Gastroesophageal sphincter (tissue), 4 donors: ENCODE measurements around the gene GTF3A. TPM values are rescaled to one million over a fixed set of nuclear protein-coding genes. Genes with fewer than 3 reads are reported as not detected.

Experiments
- ATAC-seq: fragments of 150-250 bp; one replicate; pipeline ENCODE4 v1.9.1; 2016; ENCODE audit warnings: mild to moderate bottlenecking, moderate library complexity
- H3K27ac ChIP-seq, 4 donors: fragments of 200-600 bp; sonication (generic) in 3 of 4; 1 replicate in 3 of 4; 2 replicates in 1 of 4; pipeline ENCODE4 v1.5.1; 2016 to 2019
- H3K27me3 ChIP-seq: fragments of 200-600 bp; sonication (generic); one replicate; pipeline ENCODE4 v1.5.1; 2019
- H3K36me3 ChIP-seq, 2 donors: fragments of 200-600 bp; sonication (generic); one replicate each; pipeline ENCODE4 v1.5.1; 2019; ENCODE audit warnings: control low read depth in 1 of 2
- H3K4me1 ChIP-seq, 3 donors: fragments of 200-600 bp; sonication (generic); 1 replicate in 2 of 3; 2 replicates in 1 of 3; pipeline ENCODE4 v1.5.1; 2016 to 2019; ENCODE audit warnings: control low read depth in 2 of 3
- H3K4me3 ChIP-seq, 2 donors: fragments of 200-600 bp; sonication (generic); one replicate each; pipeline ENCODE4 v1.5.1; 2019; ENCODE audit warnings: mild to moderate bottlenecking in 1 of 2, moderate library complexity in 1 of 2
- H3K9me3 ChIP-seq, 3 donors: fragments of 200-600 bp; sonication (generic); one replicate each; pipeline ENCODE4 v1.5.1; 2017 to 2019; ENCODE audit warnings: control low read depth in 2 of 3
- EP300 ChIP-seq: sonication (generic); formaldehyde crosslinking; IDR thresholded peaks from one replicate; pipeline ENCODE4 v1.6.1; 2017; ENCODE audit warnings: antibody characterized with exemption, mild to moderate bottlenecking
- POLR2A ChIP-seq, 2 donors: fragments of 450-650 bp; IDR thresholded peaks; one replicate each; pipeline ENCODE4 v1.6.1; 2017; ENCODE audit warnings: antibody characterized with exemption in 2 of 2, mild to moderate bottlenecking in 2 of 2, moderate library complexity in 1 of 2
- POLR2AphosphoS5 ChIP-seq: sonication (generic); formaldehyde crosslinking; IDR thresholded peaks from one replicate; pipeline ENCODE4 v1.6.1; 2017; ENCODE audit warnings: antibody characterized with exemption
- WGBS, 2 donors: methylation state at CpG; one replicate each; pipeline ENCODE4 v1.1.5; 2018; ENCODE audit warnings: low coverage in 1 of 2; 5-methylcytosine and 5-hydroxymethylcytosine counted together
- total RNA-seq, 4 donors: library from RNA; depleted of rRNA; stranded (reverse); fragments of >200 nt; gene quantifications; one replicate each; pipeline ENCODE4 v1.1.0, GENCODE V29; 2016
- TF ChIP-seq, protein P1 (sequence below), 4 experiments: fragments of 200-600 bp in 2 of 4; fragments of 450-650 bp in 2 of 4; sonication (generic) in 1 of 4; IDR thresholded peaks; one replicate each; pipeline ENCODE4 v1.5.1; 2017 to 2019; ENCODE audit warnings: antibody characterized with exemption in 4 of 4, mild to moderate bottlenecking in 2 of 4, moderate library complexity in 2 of 4

GTF3A gene
- total RNA-seq, 4 donors from 2014 or later = 90.5 to 151 (median 120) TPM

DNA sequence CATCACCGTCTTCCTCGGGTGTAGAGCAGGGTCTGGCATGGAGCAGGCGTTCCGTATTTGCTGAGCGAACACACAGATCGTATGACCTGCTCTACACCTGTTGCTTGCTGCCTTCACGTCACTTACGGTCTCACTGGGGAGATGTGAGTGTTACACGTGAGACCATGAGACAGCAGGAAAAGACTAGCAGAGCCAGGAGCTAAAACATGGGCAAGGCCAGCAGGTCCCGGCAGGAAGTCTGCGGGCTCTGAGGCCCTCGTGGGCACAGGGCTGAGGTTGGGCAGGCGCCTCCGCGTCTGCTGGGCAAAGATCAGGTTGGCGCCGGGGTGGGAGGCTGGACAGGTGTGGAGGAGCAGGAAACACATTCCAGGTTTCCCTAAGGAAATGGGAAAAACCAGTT is 19.7 kb upstream of the GTF3A start:
- Histone ChIP-seq H3K9me3 (no peaks in the 10 kb centered on the region), H3K27me3 (peaks cover 6% of the 10 kb centered on the region), H3K27ac (no peak overlapping the region), H3K36me3 (no peaks in the 10 kb centered on the region), H3K4me3 (no peak overlapping the region), H3K4me1 (peaks cover 0 to 19% (median 11%) of the 10 kb centered on the region in 3 donors)
- ATAC-seq = no peak
- WGBS, 2 donors = 89 to 94% methylated on average over 12 of the region's 17 CpGs
- TF ChIP-seq POLR2AphosphoS5 (no peak), POLR2A (IDR thresholded peaks at IDR 0.05) (no peak), EP300 (no peak)
- TF ChIP-seq, protein P1, sequence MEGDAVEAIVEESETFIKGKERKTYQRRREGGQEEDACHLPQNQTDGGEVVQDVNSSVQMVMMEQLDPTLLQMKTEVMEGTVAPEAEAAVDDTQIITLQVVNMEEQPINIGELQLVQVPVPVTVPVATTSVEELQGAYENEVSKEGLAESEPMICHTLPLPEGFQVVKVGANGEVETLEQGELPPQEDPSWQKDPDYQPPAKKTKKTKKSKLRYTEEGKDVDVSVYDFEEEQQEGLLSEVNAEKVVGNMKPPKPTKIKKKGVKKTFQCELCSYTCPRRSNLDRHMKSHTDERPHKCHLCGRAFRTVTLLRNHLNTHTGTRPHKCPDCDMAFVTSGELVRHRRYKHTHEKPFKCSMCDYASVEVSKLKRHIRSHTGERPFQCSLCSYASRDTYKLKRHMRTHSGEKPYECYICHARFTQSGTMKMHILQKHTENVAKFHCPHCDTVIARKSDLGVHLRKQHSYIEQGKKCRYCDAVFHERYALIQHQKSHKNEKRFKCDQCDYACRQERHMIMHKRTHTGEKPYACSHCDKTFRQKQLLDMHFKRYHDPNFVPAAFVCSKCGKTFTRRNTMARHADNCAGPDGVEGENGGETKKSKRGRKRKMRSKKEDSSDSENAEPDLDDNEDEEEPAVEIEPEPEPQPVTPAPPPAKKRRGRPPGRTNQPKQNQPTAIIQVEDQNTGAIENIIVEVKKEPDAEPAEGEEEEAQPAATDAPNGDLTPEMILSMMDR (IDR thresholded peaks at IDR 0.05) = no peak

DNA sequence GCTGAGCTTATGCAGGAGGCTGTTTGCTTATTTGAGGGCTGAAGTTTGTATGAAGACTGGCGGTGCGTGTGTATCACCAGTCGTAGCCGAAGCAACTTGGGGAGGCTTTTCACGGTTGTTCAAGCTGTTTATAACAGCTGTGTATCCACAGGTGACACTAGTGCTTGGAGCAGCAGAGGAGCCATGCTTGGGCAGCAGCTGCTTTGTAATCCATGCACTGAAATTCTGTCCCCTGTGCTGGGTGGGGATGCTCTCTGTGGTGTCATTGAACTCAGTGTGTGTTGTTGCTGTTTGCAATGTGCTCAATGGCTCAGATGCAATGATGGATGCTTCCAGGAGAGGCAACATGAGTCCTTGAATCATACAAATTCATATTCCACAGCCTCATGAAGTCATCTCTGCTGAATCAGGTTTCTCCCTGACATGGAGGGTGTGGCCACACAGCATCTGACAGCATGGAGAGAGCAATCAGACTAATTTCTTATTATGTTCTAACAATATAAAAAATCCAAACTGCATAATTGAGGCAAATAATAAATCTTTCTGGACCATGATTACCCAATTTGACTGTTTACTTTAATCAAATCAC is 18.8 kb upstream of the GTF3A start:
- H3K4me1 ChIP-seq = peaks cover 0 to 19% (median 11%) of the 10 kb centered on the region in 3 donors
- no peak overlapping the region for H3K27ac ChIP-seq
- no peak for TF ChIP-seq EP300
- TF ChIP-seq, protein P1 (IDR thresholded peaks at IDR 0.05) = no peak
- TF ChIP-seq POLR2A (IDR thresholded peaks at IDR 0.05) = no peak
- no peaks in the 10 kb centered on the region for H3K36me3 ChIP-seq
- no peak for ATAC-seq
- H3K9me3 ChIP-seq = no peaks in the 10 kb centered on the region
- H3K4me3 ChIP-seq = no peak overlapping the region
- peaks cover 10% of the 10 kb centered on the region for H3K27me3 ChIP-seq
- 90% methylated on average over 2 to 5 of the region's 5 CpGs for WGBS, 2 donors

DNA sequence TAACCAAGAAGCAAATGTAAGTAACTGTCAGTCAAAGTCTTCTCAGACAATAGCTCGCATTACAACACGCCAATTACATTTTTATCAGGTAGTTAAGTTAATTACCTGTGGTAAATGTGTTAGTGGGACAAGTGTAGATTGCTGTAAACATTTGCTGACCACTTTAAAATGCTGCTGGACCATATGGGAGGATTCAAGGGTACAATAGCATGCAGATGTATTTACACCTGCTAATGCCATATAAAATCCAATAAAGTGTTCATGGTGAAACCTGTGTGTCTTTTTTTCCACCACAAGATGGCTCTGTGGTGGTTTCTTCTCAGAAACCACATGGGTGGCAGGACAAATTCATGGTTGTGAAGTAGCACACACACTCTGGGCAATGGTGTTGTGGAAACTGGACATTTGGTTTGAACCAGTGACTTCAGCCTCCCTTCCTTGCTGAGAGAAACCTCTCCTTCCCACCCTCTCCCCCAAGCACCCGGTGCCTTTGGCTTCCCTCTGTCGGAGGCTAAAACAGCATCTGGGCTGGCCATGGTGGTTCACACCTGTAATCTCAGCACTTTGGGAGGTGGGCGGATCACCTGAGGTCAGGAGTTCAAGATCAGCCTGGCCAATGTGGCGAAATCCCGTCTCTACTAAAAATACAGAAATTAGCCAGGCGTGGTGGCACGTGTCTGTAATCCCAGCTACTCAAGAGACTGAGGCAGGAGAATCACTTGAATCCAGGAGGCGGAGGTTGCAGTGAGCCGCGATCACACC is 18.1 kb upstream of the GTF3A start:
- peaks cover 13% of the 10 kb centered on the region for H3K27me3 ChIP-seq
- no peaks in the 10 kb centered on the region for H3K9me3 ChIP-seq
- H3K4me3 ChIP-seq = no peak overlapping the region
- no peak overlapping the region for H3K27ac ChIP-seq
- no peaks in the 10 kb centered on the region for H3K36me3 ChIP-seq
- ATAC-seq = no peak
- no peak for TF ChIP-seq EP300
- TF ChIP-seq, protein P1 (IDR thresholded peaks at IDR 0.05) = peak; percentile 9 to 54 (median 40)
- 84 to 86% methylated on average over 7 to 8 of the region's 12 CpGs for WGBS, 2 donors
- peaks cover 0 to 19% (median 11%) of the 10 kb centered on the region in 3 donors for H3K4me1 ChIP-seq

DNA sequence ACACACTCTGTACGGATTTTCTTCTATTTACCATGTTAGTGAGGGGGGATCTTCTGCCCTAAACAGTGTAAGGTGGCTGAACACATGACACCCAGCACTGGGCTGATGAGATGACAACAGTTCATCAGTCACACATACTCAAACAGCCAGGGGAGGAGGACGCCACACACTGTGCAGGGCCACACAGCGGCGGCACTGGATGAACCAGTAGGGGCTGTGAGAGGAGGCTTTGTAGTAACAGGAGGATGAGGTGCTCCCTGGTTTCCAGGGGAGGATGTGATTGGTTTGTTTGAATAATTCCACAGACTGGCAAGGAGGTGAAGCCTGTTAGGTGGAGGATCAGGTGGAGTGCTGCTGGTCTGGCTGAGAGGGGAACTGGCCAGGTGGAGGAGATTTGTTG is 16.3 kb upstream of the GTF3A start:
- Histone ChIP-seq H3K27ac (no peak overlapping the region), H3K4me3 (no peak overlapping the region), H3K27me3 (peaks cover 17% of the 10 kb centered on the region), H3K4me1 (peaks cover 0 to 12% (median 6%) of the 10 kb centered on the region in 3 donors), H3K9me3 (no peaks in the 10 kb centered on the region), H3K36me3 (no peaks in the 10 kb centered on the region)
- no peak for ATAC-seq
- TF ChIP-seq POLR2A (IDR thresholded peaks at IDR 0.05) (no peak), POLR2AphosphoS5 (no peak), EP300 (no peak)
- TF ChIP-seq, protein P1 (IDR thresholded peaks at IDR 0.05) = no peak
- WGBS, 2 donors = 55 to 64% methylated on average over 2 to 3 of the region's 4 CpGs

DNA sequence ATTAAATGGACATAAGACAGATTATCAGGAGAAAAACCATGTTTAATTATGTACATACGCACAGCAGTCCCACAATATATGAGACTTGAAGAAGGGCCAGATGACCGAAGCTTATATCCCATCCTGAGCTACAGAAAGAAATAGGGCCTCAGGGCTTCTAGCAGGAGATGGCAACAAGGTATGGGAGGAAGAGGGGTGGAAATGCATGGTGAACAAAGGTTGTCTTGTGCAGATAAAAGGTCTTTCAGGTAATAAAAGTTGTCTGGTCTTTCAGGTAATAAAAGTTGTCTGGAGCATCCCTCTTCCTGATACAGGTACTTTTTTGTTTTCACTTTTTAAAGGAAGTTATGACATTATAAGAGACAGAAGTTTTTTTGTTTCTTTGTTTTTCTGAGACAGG is 15.4 kb upstream of the GTF3A start:
- WGBS, 2 donors = 46 to 72% methylated on average over 2 of the region's 2 CpGs
- Histone ChIP-seq H3K4me1 (peaks cover 0 to 3% (median 0%) of the 10 kb centered on the region in 3 donors), H3K27ac (no peak overlapping the region), H3K27me3 (peaks cover 17% of the 10 kb centered on the region), H3K9me3 (no peaks in the 10 kb centered on the region), H3K36me3 (no peaks in the 10 kb centered on the region), H3K4me3 (no peak overlapping the region)
- TF ChIP-seq POLR2A (IDR thresholded peaks at IDR 0.05) (no peak), EP300 (no peak), POLR2AphosphoS5 (no peak)
- TF ChIP-seq, protein P1 (IDR thresholded peaks at IDR 0.05) = no peak
- ATAC-seq = no peak
